ENCODE data around the gene SLCO4A1.

The SLCO4A1 gene

GRCh38 chr20:62664019-62664971 lies 22.0 kb downstream of the SLCO4A1 start:
- DNase-seq (ENCODE audit: insufficient read length, low spot score): no peak
- TF ChIP-seq CTCF (IDR thresholded peaks at IDR 0.05; ENCODE audit: insufficient read depth, missing control alignments): no peak
- FAIRE-seq: no peak

- TF ChIP-seq CTCF (IDR thresholded peaks at IDR 0.05; ENCODE audit: insufficient read depth, missing control alignments): no peak
- FAIRE-seq: no peak
- DNase-seq (ENCODE audit: insufficient read length, low spot score): no peak
These were observed 23.0 kb downstream of the SLCO4A1 start for GRCh38 chr20:62665153-62665754.

GRCh38 chr20:62665826-62666735 lies 23.8 kb downstream of the SLCO4A1 start:
- FAIRE-seq (no peak), DNase-seq (ENCODE audit: insufficient read length, low spot score) (no peak)
- TF ChIP-seq CTCF (IDR thresholded peaks at IDR 0.05; ENCODE audit: insufficient read depth, missing control alignments): no peak

- TF ChIP-seq CTCF (IDR thresholded peaks at IDR 0.05; ENCODE audit: insufficient read depth, missing control alignments): no peak
- DNase-seq (ENCODE audit: insufficient read length, low spot score) (no peak), FAIRE-seq (no peak)
These were observed 24.6 kb downstream of the SLCO4A1 start for GRCh38 chr20:62666736-62667529.

GRCh38 chr20:62667530-62668440 lies 25.5 kb downstream of the SLCO4A1 start:
- DNase-seq (ENCODE audit: insufficient read length, low spot score) (no peak), FAIRE-seq (no peak)
- TF ChIP-seq CTCF (IDR thresholded peaks at IDR 0.05; ENCODE audit: insufficient read depth, missing control alignments): no peak

All from D721Med (cell line).